ENCODE results near the gene CHPT1. TPM values are rescaled to one million over a fixed set of nuclear protein-coding genes. Genes with fewer than 3 reads are reported as not detected.

The CHPT1 gene
- total RNA-seq, result 100 to 1,000 TPM in 3 of 4 donors, 10 to 100 TPM in 1; 94.5 to 177 (median 150) TPM

GRCh38 chr12:101697197-101697929 lies at the start of gene CHPT1:
TSS of gene CHPT1 (plus strand) at chr12:101697640. CDS start at chr12:101697862, 222 bp downstream.
- peak; percentile 79 to 84 for DNase-seq
- intact Hi-C loops (cut with DNase I), result no loop called here
- Histone ChIP-seq H3K27me3 (no peaks in the 10 kb centered on the region), H3K4me1 (peaks cover 24 to 42% of the 10 kb centered on the region in 2 donors), H3K27ac (peak within 1 kb of the TSS; percentile 94 to 97 (median 96)), H3K4me3 (replicated peaks in 1 of 3) (peak within 1 kb of the TSS; percentile 72 to 91 (median 88)), H3K36me3 (no peaks in the 10 kb centered on the region), H3K9me3 (no peaks in the 10 kb centered on the region)
- whole genome bisulfite sequencing, 2 donors, result 1 to 3% methylated on average over 8 to 35 of the region's 80 CpGs
- no peak for TF ChIP-seq CTCF (IDR thresholded peaks at IDR 0.05)
- TF ChIP-seq POLR2A (IDR thresholded peaks at IDR 0.05), result peak; percentile 39 to 81

- intact Hi-C loops (cut with DNase I), result no loop called here
- H3K4me1 ChIP-seq, result peaks cover 0 to 6% of the 10 kb centered on the region in 2 donors
- no peaks in the 10 kb centered on the region for H3K27me3 ChIP-seq
- WGBS, 2 donors, result 80 to 86% methylated on average over 2 of the region's 2 CpGs
- H3K36me3 ChIP-seq, result no peaks in the 10 kb centered on the region
- DNase-seq, result no peak
- H3K4me3 ChIP-seq (replicated peaks in 1 of 3), result no peak overlapping the region
- H3K9me3 ChIP-seq, result no peaks in the 10 kb centered on the region
- TF ChIP-seq POLR2A (IDR thresholded peaks at IDR 0.05) (no peak), CTCF (IDR thresholded peaks at IDR 0.05) (no peak)
- no peak overlapping the region for H3K27ac ChIP-seq
Observed at GRCh38 chr12:101647711-101648110, 49.7 kb upstream of the CHPT1 start.

GRCh38 chr12:101648195-101648594 lies 49.2 kb upstream of the CHPT1 start:
- H3K27me3 ChIP-seq, result no peaks in the 10 kb centered on the region
- H3K27ac ChIP-seq, result no peak overlapping the region
- WGBS, 2 donors, result 64 to 73% methylated on average over 2 of the region's 2 CpGs
- H3K9me3 ChIP-seq, result no peaks in the 10 kb centered on the region
- TF ChIP-seq POLR2A (IDR thresholded peaks at IDR 0.05), result no peak
- no peak for TF ChIP-seq CTCF (IDR thresholded peaks at IDR 0.05)
- no peak for DNase-seq
- H3K4me1 ChIP-seq, result peaks cover 0 to 6% of the 10 kb centered on the region in 2 donors
- no peaks in the 10 kb centered on the region for H3K36me3 ChIP-seq
- intact Hi-C loops (cut with DNase I), result no loop called here
- no peak overlapping the region for H3K4me3 ChIP-seq (replicated peaks in 1 of 3)

GRCh38 chr12:101650346-101651117 lies 46.9 kb upstream of the CHPT1 start:
- WGBS, 2 donors, result 71 to 96% methylated on average over 4 of the region's 4 CpGs
- no peaks in the 10 kb centered on the region for H3K9me3 ChIP-seq
- H3K4me1 ChIP-seq, result peaks cover 0 to 6% of the 10 kb centered on the region in 2 donors
- H3K27ac ChIP-seq, result no peak overlapping the region
- H3K36me3 ChIP-seq, result no peaks in the 10 kb centered on the region
- intact Hi-C loops (cut with DNase I), result no loop called here
- no peaks in the 10 kb centered on the region for H3K27me3 ChIP-seq
- no peak overlapping the region for H3K4me3 ChIP-seq (replicated peaks in 1 of 3)
- no peak for DNase-seq
- no peak for TF ChIP-seq POLR2A (IDR thresholded peaks at IDR 0.05)
- no peak for TF ChIP-seq CTCF (IDR thresholded peaks at IDR 0.05)

- Histone ChIP-seq H3K27me3 (no peaks in the 10 kb centered on the region), H3K4me1 (no peaks in the 10 kb centered on the region), H3K4me3 (replicated peaks in 1 of 3) (no peak overlapping the region), H3K27ac (no peak overlapping the region), H3K9me3 (no peaks in the 10 kb centered on the region), H3K36me3 (no peaks in the 10 kb centered on the region)
- intact Hi-C loops (cut with DNase I), result no loop called here
- DNase-seq, result no peak
- TF ChIP-seq POLR2A (IDR thresholded peaks at IDR 0.05), result no peak
- no peak for TF ChIP-seq CTCF (IDR thresholded peaks at IDR 0.05)
- WGBS, 2 donors, result 76% methylated on average over 3 of the region's 3 CpGs
Observed at GRCh38 chr12:101653030-101653429, 44.4 kb upstream of the CHPT1 start.
